HG03575 (cell line): Measurements from ENCODE around the gene ATP6V0A4.
"Not testable (repeated sequence)": the region's sequence is repeated elsewhere in the genome, so short reads cannot be mapped to it uniquely, and the experiment has no call there.

ENCODE experiments used
- ATAC-seq: cut with Tn5 transposase; IDR thresholded peaks from one replicate; pipeline ENCODE4 v1.9.1; 2021; ENCODE audit not compliant: unreplicated experiment, insufficient number of reproducible peaks, low FRiP score; ENCODE audit errors: extremely low read depth

Gene ATP6V0A4

DNA sequence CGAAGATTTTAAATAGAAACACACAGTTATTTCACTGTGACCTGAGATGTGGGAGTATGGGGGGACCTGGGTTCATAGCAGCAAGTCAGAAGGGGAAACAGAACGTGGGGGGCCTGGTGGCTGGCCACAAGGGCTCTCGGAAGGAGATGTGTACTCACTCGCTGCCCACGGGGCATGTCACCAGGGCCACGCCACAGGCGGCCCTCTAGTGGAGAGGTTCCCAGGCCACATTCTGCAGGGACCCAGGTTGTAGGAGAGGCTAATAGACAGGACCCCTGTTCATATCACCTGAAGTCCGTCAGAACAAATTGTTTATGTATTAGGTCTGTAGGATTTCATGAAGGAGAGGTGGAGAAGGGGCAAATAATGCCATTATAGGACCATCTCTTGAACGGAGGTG lies 71.7 kb downstream of the ATP6V0A4 start:
- ATAC-seq, result no peak

DNA sequence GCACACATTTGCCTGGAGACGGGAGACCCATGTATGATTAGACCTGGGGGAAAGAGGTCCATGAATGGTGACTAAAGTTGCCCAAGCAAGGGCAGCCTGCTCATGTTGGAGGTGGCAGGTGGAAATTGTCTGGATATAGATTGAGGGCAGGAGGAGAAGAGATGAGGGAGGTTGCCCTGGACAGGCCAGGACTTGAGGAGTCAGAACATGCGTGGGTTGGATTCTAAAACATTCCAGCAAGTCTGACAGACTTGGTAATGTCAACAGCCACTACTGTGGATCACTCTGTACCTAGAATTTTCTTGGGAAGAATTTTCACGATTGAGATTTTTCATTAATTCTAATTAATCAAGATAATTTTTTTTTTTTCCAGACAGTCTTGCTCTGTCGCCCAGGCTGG lies 77.7 kb downstream of the ATP6V0A4 start:
- ATAC-seq, result no peak

DNA sequence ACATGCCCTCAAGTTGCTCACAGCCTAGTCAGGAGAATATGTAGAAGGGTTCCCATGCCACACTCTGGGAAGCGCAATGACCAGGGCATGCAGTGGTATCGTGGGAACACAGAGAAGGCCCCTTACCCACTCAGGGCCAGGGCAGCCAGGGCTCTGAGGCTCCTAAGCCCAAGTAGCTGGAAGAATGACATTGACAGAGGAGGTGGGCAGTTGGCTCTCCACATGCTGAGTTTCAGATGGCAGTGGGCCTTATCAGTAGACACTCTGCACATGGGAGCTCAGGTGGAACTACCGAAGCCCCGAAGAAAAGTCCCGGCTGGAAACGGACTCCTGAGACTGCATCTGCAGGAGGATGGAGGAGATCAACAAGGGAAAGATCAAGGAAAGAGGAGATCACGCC lies 81.1 kb downstream of the ATP6V0A4 start:
- ATAC-seq, result no peak

DNA sequence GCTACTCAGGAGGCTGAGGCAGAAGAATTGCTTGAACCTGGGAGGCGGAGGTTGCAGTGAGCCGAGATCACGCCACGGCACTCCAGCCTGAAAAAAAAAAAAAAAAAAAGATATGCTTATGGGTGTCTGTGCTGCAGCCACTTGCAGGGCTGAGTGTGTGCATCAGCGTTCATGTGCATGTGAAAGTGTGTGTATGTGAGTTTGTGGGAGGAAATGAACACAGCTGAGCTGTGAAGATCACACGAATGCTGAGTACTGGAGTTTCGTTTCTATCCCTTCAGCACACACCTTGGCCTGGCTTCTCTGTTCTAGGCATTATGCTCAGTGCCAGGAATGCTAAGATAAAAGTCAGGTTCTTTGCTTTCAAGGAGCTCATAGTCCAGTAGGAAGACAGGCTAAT lies 84.8 kb downstream of the ATP6V0A4 start:
- ATAC-seq, result no peak

DNA sequence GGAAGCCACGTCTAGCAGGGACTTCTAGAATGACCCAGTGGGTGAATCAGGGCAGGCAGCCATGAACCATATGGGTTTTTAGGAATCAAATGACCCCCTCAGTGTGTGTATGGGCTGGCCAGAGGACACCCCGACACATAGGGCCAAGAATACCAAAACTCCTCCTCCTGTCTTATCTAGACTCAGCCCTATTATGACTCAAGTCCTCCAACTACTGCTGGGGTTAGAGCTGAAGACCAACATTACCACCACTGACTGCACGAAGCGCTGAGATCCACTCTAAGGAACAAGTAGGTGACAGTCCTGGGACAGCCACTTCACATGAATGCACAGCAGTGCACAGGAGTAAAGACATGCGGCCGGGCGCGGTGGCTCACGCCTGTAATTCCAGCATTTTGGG lies 85.3 kb downstream of the ATP6V0A4 start:
- no peak for ATAC-seq

DNA sequence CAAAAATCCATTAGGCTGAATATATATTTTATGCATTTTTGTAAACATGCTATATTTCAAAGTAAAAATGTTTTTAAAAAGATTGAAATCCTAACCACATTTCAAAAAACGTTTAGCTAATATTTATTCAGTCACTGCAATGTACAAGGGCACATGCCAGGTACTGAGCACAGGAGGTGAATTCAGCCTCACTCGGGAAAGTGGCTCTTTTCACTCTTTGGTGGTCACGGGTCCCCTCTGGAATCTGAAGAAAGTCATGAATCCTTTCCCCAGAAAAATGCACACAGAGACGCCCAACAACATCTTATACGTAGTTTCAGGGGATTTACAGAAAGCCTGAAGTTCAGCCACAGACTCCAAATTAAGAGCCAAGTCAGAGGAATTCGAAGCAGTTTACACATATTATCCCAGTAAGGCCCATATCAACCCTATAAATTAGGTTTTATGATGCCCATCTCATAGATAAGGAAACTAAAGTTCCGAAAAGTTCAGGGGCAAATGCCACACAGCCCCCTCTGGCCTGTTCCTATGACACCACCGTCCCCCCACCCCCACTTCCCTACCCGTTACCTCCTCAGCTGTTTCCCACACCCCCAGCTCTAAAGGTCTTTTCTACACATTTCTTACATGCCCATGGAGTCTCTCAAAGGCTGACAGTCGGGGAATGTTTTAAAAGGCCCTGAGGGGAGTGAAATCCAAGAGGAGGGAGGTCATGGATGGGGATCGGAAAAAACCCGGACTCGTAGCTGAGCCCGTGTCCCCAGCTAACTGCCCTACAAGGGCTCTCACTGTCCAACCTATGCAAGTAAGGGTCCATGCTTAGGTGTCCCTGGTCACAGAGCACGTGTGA lies 87.2 kb downstream of the ATP6V0A4 start:
- ATAC-seq, result no peak

DNA sequence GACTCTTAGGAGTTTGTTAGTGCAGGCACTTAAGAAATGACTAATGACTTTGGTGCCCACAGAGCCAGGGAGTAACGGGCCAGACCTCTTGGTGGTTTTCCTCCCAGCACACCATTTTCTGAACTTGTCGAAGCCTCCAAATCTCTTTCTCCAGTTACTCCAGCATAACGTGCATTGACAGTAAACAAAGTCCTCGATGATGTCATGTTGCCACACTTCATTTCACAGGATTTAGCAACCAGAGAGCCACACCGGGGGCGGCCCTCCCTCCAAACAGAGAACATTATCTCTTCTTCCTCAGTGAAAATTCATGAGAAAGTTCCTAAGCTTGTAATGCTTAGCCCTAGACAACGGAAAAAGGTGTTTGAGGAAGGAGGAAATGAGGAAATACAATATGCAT lies 92.8 kb downstream of the ATP6V0A4 start:
- ATAC-seq, result no peak

DNA sequence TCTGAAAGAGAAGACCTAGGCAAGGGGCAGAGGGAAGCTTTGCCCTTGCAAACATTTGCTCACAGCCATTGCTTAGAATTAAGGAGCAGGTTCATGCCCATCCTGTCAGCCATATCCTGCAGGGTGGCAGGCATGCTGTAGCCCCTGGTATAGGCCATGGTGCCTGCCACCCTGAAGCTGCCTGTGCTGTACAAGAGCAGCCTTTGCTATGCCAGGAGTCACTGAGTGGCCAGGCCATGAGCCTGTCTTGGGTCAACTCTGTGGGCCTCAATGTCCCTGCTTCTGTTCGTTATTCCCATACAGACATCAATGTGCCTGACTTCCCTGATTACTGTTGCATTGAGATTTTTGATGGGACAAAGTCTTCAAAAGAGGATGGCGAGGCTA lies 96.5 kb downstream of the ATP6V0A4 start:
- ATAC-seq, result no peak

DNA sequence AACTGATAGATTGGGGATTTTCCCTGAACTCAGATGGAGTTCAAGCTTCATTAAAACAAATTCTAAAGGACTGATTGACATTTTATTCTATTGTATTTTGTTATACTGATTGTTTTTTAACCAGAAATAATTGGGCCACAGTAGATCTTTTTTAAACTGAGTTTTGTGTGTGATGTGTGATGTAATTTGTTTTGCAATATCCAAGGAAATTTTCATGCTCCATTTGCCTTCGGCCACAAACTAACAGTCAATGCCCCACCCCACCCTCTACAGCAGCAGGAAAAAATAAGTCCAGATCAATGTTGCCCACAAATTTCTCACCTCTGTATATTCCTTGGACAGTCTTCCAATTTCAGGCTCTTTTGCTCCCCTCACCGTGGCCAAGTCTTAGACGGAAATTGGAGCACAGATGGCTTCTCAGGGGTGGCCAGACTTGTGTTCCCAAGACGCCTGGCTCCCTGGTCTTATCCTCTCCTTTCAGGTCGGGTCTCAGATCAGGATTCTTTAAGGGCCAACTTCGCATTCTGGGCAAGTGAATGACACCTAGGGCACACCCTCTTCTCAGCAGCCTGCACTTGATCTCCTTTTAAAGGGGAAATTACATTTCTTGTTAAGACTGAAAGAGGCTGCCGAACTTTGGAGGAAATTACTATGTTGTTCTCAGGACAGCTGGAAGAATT lies 97.0 kb downstream of the ATP6V0A4 start, which contains the start of gene SVOPL:
TSS of gene SVOPL (minus strand) at position 506 of the 680 bp plus-strand sequence. CDS start 22,317 bp downstream, outside the sequence.
- no peak for ATAC-seq

DNA sequence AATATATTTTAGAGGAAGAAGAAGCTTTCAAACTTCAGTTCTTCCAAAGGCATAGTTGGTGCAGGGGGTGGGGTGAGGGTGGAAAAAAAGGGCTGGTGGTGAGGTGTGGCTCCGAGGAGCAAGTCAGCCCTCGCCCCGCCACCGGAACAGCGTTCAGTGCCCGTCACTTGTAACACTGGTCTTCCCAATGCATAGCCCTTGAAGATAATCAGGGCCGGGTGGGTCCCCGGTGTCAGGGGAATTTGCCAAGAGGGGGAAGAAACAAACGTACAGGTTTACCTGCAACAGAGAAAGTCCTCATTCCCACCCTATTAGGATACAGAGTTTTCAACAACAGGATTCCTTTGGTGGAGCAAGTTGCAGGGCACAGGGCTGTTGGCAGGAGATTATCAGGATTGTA lies 98.3 kb downstream of the ATP6V0A4 start:
- ATAC-seq, result no peak

DNA sequence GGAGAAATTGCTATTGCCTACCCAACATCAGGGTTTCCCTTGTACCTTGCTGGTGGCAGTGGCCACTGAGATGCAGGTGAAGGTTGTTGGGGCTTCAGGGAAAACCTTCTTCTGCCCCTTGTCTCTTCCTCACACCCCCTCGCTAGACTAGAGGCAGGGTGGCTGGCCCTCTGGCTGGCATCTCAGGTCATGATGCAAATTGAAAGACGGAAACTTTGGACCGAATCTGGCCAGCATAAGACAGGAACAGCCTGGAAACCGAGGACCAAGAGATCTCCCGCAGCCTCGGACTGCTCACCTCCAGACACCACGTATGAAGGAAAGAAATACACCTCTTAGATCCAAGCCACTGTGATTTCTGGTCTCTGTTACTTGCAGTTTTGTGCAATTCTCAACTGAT lies 99.7 kb downstream of the ATP6V0A4 start:
- ATAC-seq, result no peak

DNA sequence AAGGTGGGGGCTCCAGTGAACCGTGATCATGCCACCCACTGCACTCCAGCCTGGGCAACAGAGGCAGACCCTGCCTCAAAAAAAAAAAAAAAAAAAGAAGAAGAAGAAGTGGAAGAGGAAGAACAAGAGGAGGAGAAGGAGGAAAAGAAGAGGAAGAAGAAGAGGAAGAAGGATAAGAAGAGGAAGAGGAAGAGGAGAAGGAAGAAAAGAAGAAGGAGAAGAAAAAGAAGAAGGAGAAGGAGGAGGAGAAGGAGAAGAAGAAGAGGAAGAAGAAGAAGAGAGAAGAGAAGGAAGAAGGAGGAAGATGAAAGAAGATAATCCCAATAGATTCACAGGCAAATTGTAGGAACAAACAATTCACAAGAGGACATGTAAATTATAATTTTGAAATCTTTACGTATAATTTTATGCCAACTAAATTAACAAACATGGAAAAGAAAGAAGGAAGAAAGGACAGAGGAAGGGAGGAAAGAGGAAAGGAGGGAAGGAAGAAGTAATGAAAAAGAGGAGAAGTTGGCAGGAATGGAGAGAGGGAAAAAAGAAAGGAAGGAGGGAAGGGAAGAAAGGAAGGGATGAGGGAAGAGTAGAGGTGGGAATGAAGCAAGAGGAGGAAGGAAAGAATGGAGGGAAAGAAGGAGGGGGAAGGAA lies 100.3 kb downstream of the ATP6V0A4 start:
- ATAC-seq, result no peak

DNA sequence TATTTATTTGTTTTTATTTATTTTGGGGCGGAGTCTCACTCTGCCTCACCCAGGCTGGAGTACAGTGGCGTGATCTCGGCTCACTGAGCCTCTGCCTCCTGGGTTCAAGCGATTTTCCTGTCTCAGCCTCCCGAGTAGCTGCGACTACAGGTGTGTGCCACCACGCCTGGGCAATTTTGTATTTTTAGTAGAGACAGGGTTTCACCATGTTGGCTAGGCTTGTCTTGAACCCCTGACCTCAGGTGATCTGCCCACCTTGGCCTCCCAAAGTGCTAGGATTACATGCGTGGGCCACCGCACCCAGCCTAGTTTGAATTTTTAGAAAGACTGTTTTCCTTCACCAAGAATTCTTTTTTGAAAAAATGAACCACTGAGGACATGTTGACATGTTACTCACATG lies 102.2 kb downstream of the ATP6V0A4 start:
- ATAC-seq, result not testable (repeated sequence)

DNA sequence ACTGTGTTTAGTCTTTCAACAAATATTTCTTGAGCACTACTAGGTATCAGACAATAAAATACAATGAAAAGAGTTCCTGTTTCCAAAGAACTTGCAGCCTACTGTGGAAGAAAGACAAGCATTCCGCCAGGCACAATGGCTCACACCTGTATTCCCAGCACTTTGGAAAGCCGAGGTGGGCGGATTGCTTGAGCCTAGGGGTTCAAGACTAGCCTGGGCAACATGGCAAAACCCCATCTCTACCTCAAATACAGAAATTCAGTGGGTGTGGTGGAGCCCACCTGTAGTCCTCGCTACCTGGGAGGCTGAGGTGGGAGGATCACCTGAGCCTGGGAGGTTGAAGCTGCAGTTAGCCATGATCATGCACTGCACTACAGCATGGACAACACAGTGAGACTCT lies 102.9 kb downstream of the ATP6V0A4 start:
- no peak for ATAC-seq

DNA sequence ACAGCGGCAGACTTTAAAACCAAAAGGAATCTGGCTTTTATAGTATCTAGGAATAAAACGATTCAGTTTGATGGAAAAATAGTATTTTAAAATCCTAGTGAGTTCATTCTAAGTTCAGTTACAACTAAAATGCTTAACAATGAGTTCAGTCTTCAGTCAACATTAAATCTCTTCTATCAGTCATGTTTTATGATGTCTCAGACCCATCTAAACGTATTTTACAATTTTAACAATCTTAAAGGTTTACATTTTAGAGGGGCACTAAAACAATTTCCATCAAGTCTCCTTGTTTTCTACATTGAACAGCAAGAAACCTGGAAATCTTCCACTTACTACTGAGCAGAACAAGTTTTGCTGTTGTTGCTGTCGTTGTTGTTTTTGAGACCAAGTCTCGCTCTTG lies 106.8 kb downstream of the ATP6V0A4 start:
- no peak for ATAC-seq

DNA sequence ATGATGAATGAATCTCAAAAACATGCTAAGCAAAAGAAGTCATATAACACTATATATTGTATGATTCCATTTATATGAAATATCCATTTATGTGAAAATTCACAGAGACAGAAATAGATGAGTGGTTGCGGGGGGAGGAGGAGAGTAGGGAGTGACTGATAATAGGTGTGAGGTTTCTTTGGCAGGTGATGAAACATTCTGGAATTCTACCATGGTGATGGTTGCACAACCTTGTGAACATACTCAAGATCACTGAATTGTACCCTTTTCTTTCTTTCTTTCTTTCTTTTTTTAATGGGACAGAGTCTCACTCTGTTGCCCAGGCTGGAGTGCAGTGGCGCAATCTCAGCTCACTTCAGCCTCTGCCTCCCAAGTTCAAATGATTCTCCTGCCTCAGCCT lies 107.5 kb downstream of the ATP6V0A4 start:
- ATAC-seq, result no peak

DNA sequence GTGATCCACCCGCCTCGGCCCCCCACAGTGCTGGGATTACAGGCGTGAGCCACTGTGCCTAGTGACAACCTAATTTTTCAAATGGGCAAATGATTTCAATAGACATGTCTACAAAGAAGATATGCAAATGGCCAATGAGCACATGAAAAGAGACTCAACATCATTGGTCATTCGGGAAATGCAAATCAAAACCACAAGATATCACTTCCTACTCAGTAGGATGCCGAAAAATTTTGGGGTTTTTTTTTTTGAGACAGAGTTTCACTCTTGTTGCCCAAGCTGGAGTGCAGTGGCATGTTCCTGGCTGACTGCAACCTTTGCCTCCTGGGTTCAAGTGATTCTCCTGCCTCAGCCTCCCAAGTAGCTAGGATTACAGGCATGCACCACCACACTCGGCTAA lies 110.0 kb downstream of the ATP6V0A4 start:
- not testable (repeated sequence) for ATAC-seq

DNA sequence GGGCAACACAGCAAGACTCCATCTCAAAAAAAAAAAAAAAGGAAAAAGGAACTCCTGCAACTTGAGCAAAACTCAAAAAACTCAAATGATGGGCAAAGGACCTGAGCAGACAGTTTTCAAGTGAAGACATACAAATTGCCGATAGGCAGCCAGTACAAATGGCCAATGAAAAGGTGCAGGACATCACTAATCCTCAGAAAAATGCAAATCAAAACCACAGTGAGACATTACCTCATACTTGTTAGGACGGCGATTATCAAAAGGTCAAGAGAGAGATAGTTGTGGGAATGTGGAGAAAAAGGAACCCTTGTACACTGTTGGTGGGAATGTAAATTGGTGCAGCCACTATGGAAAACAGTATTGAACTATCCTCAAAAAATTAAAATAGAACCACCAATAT lies 113.7 kb downstream of the ATP6V0A4 start:
- ATAC-seq, result no peak

DNA sequence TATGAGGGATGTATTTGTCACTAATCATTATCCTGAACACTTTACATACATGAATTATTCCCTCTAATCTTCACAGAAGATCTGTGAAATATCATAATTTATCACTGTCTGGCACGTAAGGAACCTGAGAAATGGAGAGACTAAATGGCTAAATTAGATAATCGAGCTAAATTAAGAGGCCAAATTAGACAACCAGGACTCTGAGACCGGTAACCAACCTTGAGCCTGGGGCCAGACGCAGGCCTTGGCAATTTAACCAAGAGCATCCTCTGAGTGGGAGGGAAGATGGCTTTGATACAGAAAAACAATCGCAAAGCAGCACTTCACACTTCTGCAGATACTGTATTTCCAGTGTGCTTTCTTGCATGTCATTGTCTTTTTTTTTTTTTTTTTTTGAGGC lies 118.2 kb downstream of the ATP6V0A4 start:
- ATAC-seq, result no peak

DNA sequence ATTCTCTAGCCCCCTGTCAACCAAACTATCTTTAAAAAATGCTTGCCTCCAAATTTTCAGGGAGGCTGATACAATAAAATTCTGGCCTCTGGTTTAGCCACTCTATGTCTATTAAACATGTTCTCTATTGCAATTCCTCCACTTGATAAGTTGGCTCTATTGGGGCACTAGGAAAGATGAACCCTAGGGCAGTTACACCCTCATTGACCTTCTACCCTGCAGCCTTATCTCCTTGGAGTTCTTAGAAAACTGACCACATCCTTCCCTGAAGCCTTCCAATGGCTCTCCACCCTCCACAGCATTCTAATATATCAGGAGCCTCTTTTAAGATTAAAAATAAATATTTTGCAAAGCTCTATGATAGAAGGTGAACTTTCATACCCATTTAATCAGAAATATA lies 127.4 kb downstream of the ATP6V0A4 start:
- ATAC-seq, result no peak
